Panc1 (cell line): Measurements from ENCODE around the gene MYCN. TPM values are rescaled to one million over a fixed set of nuclear protein-coding genes. Genes with fewer than 3 reads are reported as not detected.

Experiments used
- ATAC-seq: fragments of 200-7000 bp; cut with Tn5 transposase; 2 replicates; pipeline ENCODE4 v1.9.1; 2020; ENCODE audit warnings: mild to moderate bottlenecking, moderate library complexity
- BruUV-seq: library from RNA; stranded (reverse); fragments of 400-500 nt; replicated peaks from 2 replicates; lab custom pipeline; 2021; lab: Mats Ljungman, UMichigan
- CTCF ChIA-PET: fragments of 300-600 bp; sonication (Branson Sonifier 250); formaldehyde crosslinking; loops from one replicate; lab custom pipeline; 2022; ENCODE audit warnings: antibody characterized with exemption; lab: Charles Lee
- POLR2A ChIA-PET: fragments of 300-600 bp; sonication (Branson Sonifier 250); formaldehyde crosslinking; loops from one replicate; lab custom pipeline; 2022; ENCODE audit warnings: antibody characterized with exemption; lab: Charles Lee
- DNase-seq: peaks from one replicate; pipeline ENCODE4 v3.0.0-alpha.2; 2010; ENCODE audit warnings: low read depth, low spot score
- H3K27ac ChIP-seq: 2 replicates; pipeline ENCODE4 v1.5.1; 2011; ENCODE audit warnings: mild to moderate bottlenecking, low read length, inconsistent platforms
- H3K27me3 ChIP-seq: fragments of 200-500 bp; sonication (Bioruptor generic); 2 replicates; pipeline ENCODE4 v1.6.0; 2014; ENCODE audit warnings: low read length, inconsistent platforms; ENCODE audit not compliant: control insufficient read depth, insufficient read depth
- H3K36me3 ChIP-seq: fragments of 200-500 bp; sonication (Bioruptor generic); 2 replicates; pipeline ENCODE4 v1.5.1; 2014; ENCODE audit warnings: inconsistent platforms, mild to moderate bottlenecking, low read length, moderate library complexity; ENCODE audit not compliant: control insufficient read depth, insufficient read depth
- H3K4me1 ChIP-seq: 2 replicates; pipeline ENCODE4 v1.5.1; 2011; ENCODE audit warnings: inconsistent platforms, mild to moderate bottlenecking, low read length, moderate library complexity; ENCODE audit not compliant: control insufficient read depth, insufficient read depth
- H3K4me3 ChIP-seq, 2 experiments: 2 replicates each; pipeline ENCODE4 v1.5.1; 2011 to 2012; ENCODE audit warnings: low read depth in 2 of 2, low read length in 2 of 2, mild to moderate bottlenecking in 2 of 2, inconsistent platforms in 1 of 2, moderate library complexity in 1 of 2
- H3K9me3 ChIP-seq: fragments of 200-500 bp; sonication (Bioruptor generic); 2 replicates; pipeline ENCODE4 v1.5.1; 2014; ENCODE audit warnings: low read depth, mild to moderate bottlenecking, inconsistent platforms, low read length, moderate library complexity; ENCODE audit not compliant: control insufficient read depth, insufficient read depth
- POLR2AphosphoS5 ChIP-seq: IDR thresholded peaks from 2 replicates; pipeline ENCODE4 v1.6.1; 2012; ENCODE audit warnings: mild to moderate bottlenecking, low read depth, low read length, moderate library complexity
- SIN3A ChIP-seq: IDR thresholded peaks from 2 replicates; pipeline ENCODE4 v1.6.1; 2012; ENCODE audit warnings: low read depth, mild to moderate bottlenecking, low read length, moderate library complexity, borderline replicate concordance; ENCODE audit not compliant: insufficient read depth
- TCF7L2 ChIP-seq: IDR thresholded peaks from 2 replicates; pipeline ENCODE4 v1.6.1; 2011; ENCODE audit warnings: mild to moderate bottlenecking, low read depth, low read length, inconsistent platforms
- in situ Hi-C: cut with HindIII; loops from 2 replicates; pipeline ENCODE4 v1.10.0; 2016; ENCODE audit warnings: low sequenced_read_pairs, low pct_unique_long_range_greater_than_20kb
- intact Hi-C: fragments of 100-400 bp; cut with micrococcal nuclease; formaldehyde crosslinking; loops from one replicate; pipeline ENCODE4 v1.10.0; 2022; ENCODE audit not compliant: unreplicated experiment
- total RNA-seq: library from RNA; stranded (reverse); gene quantifications from one replicate; pipeline ENCODE4 v1.2.1, GENCODE V29; 2021; ENCODE audit not compliant: unreplicated experiment
- TF ChIP-seq, protein P1 (sequence below), 2 experiments: IDR thresholded peaks; 2 replicates each; pipeline ENCODE4 v1.6.1; 2011 to 2012; ENCODE audit warnings: low read depth in 2 of 2, control low read depth in 1 of 2, low read length in 1 of 2, mild to moderate bottlenecking in 1 of 2, moderate library complexity in 1 of 2; ENCODE audit not compliant: insufficient read depth in 1 of 2
- TF ChIP-seq, protein P2 (sequence below): fragments of 450-650 bp; IDR thresholded peaks from 2 replicates; pipeline ENCODE4 v1.5.1; 2017; ENCODE audit warnings: mild to moderate bottlenecking

The MYCN gene
- total RNA-seq, 1 experiment from 2014 or later = not detected

DNA sequence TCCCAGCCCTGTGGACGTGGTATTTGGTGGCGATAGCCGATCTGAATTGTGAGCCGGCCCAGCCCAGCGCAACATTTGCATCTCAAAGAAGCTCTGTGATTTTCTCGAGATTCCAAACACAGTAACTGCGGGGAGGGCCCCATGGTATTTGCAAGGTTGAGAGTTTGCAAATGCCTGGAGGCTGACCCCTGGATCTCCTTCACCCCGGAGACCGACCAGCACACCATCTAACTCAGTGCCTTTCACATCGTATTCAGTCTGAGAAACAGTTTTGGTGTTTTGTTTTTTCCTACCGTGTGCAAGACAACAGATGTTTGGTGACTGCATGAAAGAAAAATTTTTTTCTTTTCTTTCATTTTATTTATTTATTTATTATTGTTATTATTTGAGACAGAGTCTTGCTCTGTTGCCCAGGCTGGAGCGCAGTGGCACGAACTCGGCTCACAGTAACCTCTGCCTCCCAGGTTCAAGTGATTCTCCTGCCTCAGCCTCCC lies 40.3 kb downstream of the MYCN start:
- BruUV-seq = no TSS peak
- ChIA-PET POLR2A (no interaction called here), CTCF (no interaction called here)
- no peaks in the 10 kb centered on the region for H3K9me3 ChIP-seq
- no peaks in the 10 kb centered on the region for H3K27me3 ChIP-seq
- no peaks in the 10 kb centered on the region for H3K36me3 ChIP-seq
- no peaks in the 10 kb centered on the region for H3K4me1 ChIP-seq
- H3K4me3 ChIP-seq = no peak overlapping the region
- in situ Hi-C loops = no loop called here
- no peak for ATAC-seq
- TF ChIP-seq SIN3A = no peak
- TF ChIP-seq TCF7L2 = no peak
- TF ChIP-seq, protein P1, sequence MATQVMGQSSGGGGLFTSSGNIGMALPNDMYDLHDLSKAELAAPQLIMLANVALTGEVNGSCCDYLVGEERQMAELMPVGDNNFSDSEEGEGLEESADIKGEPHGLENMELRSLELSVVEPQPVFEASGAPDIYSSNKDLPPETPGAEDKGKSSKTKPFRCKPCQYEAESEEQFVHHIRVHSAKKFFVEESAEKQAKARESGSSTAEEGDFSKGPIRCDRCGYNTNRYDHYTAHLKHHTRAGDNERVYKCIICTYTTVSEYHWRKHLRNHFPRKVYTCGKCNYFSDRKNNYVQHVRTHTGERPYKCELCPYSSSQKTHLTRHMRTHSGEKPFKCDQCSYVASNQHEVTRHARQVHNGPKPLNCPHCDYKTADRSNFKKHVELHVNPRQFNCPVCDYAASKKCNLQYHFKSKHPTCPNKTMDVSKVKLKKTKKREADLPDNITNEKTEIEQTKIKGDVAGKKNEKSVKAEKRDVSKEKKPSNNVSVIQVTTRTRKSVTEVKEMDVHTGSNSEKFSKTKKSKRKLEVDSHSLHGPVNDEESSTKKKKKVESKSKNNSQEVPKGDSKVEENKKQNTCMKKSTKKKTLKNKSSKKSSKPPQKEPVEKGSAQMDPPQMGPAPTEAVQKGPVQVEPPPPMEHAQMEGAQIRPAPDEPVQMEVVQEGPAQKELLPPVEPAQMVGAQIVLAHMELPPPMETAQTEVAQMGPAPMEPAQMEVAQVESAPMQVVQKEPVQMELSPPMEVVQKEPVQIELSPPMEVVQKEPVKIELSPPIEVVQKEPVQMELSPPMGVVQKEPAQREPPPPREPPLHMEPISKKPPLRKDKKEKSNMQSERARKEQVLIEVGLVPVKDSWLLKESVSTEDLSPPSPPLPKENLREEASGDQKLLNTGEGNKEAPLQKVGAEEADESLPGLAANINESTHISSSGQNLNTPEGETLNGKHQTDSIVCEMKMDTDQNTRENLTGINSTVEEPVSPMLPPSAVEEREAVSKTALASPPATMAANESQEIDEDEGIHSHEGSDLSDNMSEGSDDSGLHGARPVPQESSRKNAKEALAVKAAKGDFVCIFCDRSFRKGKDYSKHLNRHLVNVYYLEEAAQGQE (IDR thresholded peaks at IDR 0.05; ENCODE audit: insufficient read depth in 1 of 2, low read depth in 2 of 2, low read length in 1 of 2) = no peak
- TF ChIP-seq, protein P2, sequence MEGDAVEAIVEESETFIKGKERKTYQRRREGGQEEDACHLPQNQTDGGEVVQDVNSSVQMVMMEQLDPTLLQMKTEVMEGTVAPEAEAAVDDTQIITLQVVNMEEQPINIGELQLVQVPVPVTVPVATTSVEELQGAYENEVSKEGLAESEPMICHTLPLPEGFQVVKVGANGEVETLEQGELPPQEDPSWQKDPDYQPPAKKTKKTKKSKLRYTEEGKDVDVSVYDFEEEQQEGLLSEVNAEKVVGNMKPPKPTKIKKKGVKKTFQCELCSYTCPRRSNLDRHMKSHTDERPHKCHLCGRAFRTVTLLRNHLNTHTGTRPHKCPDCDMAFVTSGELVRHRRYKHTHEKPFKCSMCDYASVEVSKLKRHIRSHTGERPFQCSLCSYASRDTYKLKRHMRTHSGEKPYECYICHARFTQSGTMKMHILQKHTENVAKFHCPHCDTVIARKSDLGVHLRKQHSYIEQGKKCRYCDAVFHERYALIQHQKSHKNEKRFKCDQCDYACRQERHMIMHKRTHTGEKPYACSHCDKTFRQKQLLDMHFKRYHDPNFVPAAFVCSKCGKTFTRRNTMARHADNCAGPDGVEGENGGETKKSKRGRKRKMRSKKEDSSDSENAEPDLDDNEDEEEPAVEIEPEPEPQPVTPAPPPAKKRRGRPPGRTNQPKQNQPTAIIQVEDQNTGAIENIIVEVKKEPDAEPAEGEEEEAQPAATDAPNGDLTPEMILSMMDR = no peak
- no peak for TF ChIP-seq POLR2AphosphoS5
- DNase-seq = no peak
- intact Hi-C loops = no loop called here
- H3K27ac ChIP-seq = no peak overlapping the region

DNA sequence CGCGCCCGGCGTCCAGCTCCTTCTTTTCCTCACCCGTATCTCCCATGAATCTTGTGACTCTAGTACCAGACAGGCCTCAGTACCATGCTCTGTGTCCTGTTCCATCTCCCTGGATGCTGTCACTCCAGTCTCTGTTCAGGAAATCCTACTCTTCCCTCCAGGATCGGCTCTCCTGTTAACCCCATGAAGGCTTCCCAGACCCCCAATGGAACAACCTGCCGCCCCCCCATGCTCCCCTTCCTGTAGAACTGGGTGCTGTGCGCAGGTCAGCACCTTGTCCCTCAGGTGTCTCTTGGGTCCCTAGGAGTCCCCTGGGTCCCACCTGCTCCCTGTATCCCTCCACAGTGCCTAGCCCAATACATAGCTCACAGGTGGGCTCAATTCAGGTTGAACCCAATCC lies 41.3 kb downstream of the MYCN start:
- TF ChIP-seq SIN3A = no peak
- no peak for TF ChIP-seq TCF7L2
- TF ChIP-seq, protein P1 (IDR thresholded peaks at IDR 0.05; ENCODE audit: insufficient read depth in 1 of 2, low read depth in 2 of 2, low read length in 1 of 2) = no peak
- TF ChIP-seq, protein P2 = no peak
- TF ChIP-seq POLR2AphosphoS5 = no peak
- in situ Hi-C loops (no loop called here), intact Hi-C loops (no loop called here)
- ChIA-PET CTCF (no interaction called here), POLR2A (no interaction called here)
- no peaks in the 10 kb centered on the region for H3K4me1 ChIP-seq
- no peaks in the 10 kb centered on the region for H3K36me3 ChIP-seq
- H3K4me3 ChIP-seq = no peak overlapping the region
- no peaks in the 10 kb centered on the region for H3K27me3 ChIP-seq
- no peaks in the 10 kb centered on the region for H3K9me3 ChIP-seq
- no peak for DNase-seq
- no TSS peak for BruUV-seq
- no peak overlapping the region for H3K27ac ChIP-seq
- no peak for ATAC-seq
